ENCODE data around the gene KRT222.

KRT222 gene

GRCh38 chr17:40651939-40652338 is 13.0 kb downstream of the KRT222 start:
- no peak for DNase-seq (ENCODE audit: low spot score)

- no peak for DNase-seq (ENCODE audit: low spot score)
Observed at GRCh38 chr17:40648384-40648968, 16.5 kb downstream of the KRT222 start.

GRCh38 chr17:40647624-40648383 is 17.2 kb downstream of the KRT222 start, which contains the start of gene SMARCE1:
SMARCE1 (minus strand) TSS chr17:40647818; CDS start chr17:40645802, 2,016 bp downstream.
- DNase-seq (ENCODE audit: low spot score): peak; percentile 83

- DNase-seq (ENCODE audit: low spot score): no peak
Observed at GRCh38 chr17:40646791-40647623, 18.0 kb downstream of the KRT222 start.

GRCh38 chr17:40645943-40646342 is 19.0 kb downstream of the KRT222 start:
- no peak for DNase-seq (ENCODE audit: low spot score)

- DNase-seq (ENCODE audit: low spot score): no peak
Observed at GRCh38 chr17:40645291-40645690, 19.7 kb downstream of the KRT222 start.

- DNase-seq (ENCODE audit: low spot score): no peak
Observed at GRCh38 chr17:40637931-40638330, 27.0 kb downstream of the KRT222 start.

- DNase-seq (ENCODE audit: low spot score): no peak
Observed at GRCh38 chr17:40633871-40634270, 31.1 kb downstream of the KRT222 start.

GRCh38 chr17:40632216-40632615 is 32.8 kb downstream of the KRT222 start:
- DNase-seq (ENCODE audit: low spot score): no peak

GRCh38 chr17:40629842-40630241 is 35.1 kb downstream of the KRT222 start:
- no peak for DNase-seq (ENCODE audit: low spot score)

- DNase-seq (ENCODE audit: low spot score): no peak
Observed at GRCh38 chr17:40625311-40625710, 39.7 kb downstream of the KRT222 start.

GRCh38 chr17:40623419-40624210 is 41.4 kb downstream of the KRT222 start:
- no peak for DNase-seq (ENCODE audit: low spot score)

- DNase-seq (ENCODE audit: low spot score): no peak
Observed at GRCh38 chr17:40622509-40622928, 42.5 kb downstream of the KRT222 start.

GRCh38 chr17:40621578-40621977 is 43.4 kb downstream of the KRT222 start:
- DNase-seq (ENCODE audit: low spot score): no peak

- DNase-seq (ENCODE audit: low spot score): no peak
Observed at GRCh38 chr17:40621019-40621418, 44.0 kb downstream of the KRT222 start.

GRCh38 chr17:40618754-40619625 is 46.0 kb downstream of the KRT222 start:
- no peak for DNase-seq (ENCODE audit: low spot score)

GRCh38 chr17:40617678-40618240 is 47.2 kb downstream of the KRT222 start:
- no peak for DNase-seq (ENCODE audit: low spot score)

- no peak for DNase-seq (ENCODE audit: low spot score)
Observed at GRCh38 chr17:40616592-40616991, 48.4 kb downstream of the KRT222 start.

GRCh38 chr17:40615841-40616476 is 49.0 kb downstream of the KRT222 start:
- no peak for DNase-seq (ENCODE audit: low spot score)
